HepG2 (cell line): ENCODE results near the gene SMIM36. TPM values are rescaled to one million over a fixed set of nuclear protein-coding genes. Genes with fewer than 3 reads are reported as not detected.

Source experiments
- ARID5B ChIP-seq: IDR thresholded peaks from 2 replicates; pipeline ENCODE4 v1.4.0; 2020; ENCODE audit warnings: mild to moderate bottlenecking, missing genetic modification reagents
- ATF3 ChIP-seq: sonication (generic); formaldehyde crosslinking; IDR thresholded peaks from 2 replicates; pipeline ENCODE4 v1.4.0; 2020; ENCODE audit warnings: missing genetic modification reagents
- E2F2 ChIP-seq: sonication (generic); formaldehyde crosslinking; IDR thresholded peaks from 2 replicates; pipeline ENCODE4 v1.4.0; 2020; ENCODE audit warnings: missing genetic modification reagents, borderline replicate concordance
- EHMT2 ChIP-seq: fragments of 200-600 bp; sonication (generic); IDR thresholded peaks from 2 replicates; pipeline ENCODE4 v1.7.0; 2017; ENCODE audit warnings: antibody characterized with exemption, low read depth, low read length, borderline replicate concordance
- GATA4 ChIP-seq: sonication (generic); IDR thresholded peaks from 2 replicates; pipeline ENCODE4 v1.6.1; 2016; ENCODE audit warnings: antibody characterized with exemption, low read depth, borderline replicate concordance
- GLI4 ChIP-seq: sonication (generic); formaldehyde crosslinking; IDR thresholded peaks from 2 replicates; pipeline ENCODE4 v1.5.1; 2020; ENCODE audit warnings: missing genetic modification reagents, mild to moderate bottlenecking, moderate library complexity, borderline replicate concordance
- NAIF1 ChIP-seq: sonication (generic); formaldehyde crosslinking; IDR thresholded peaks from 2 replicates; pipeline ENCODE4 v1.5.0; 2020; ENCODE audit warnings: mild to moderate bottlenecking, missing genetic modification reagents, borderline replicate concordance
- NR2C2 ChIP-seq: sonication (generic); formaldehyde crosslinking; IDR thresholded peaks from 2 replicates; pipeline ENCODE4 v1.4.0; 2020; ENCODE audit warnings: missing genetic modification reagents, mild to moderate bottlenecking, moderate library complexity, borderline replicate concordance
- RBM22 ChIP-seq: fragments of 200-400 bp; formaldehyde crosslinking; optimal IDR thresholded peaks from 2 replicates; pipeline ENCODE3; 2017; ENCODE audit warnings: mild to moderate bottlenecking, low read length, moderate library complexity
- SMYD3 ChIP-seq: sonication (generic); formaldehyde crosslinking; IDR thresholded peaks from 2 replicates; pipeline ENCODE4 v1.8.1; 2023; ENCODE audit warnings: mild to moderate bottlenecking, missing genetic modification reagents
- TARDBP ChIP-seq: sonication (generic); formaldehyde crosslinking; IDR thresholded peaks from 2 replicates; pipeline ENCODE4 v1.8.0; 2022; ENCODE audit warnings: mild to moderate bottlenecking, missing genetic modification reagents
- ZBTB20 ChIP-seq: sonication (generic); formaldehyde crosslinking; IDR thresholded peaks from 2 replicates; pipeline ENCODE4 v1.8.1; 2023; ENCODE audit warnings: missing genetic modification reagents, low read depth, mild to moderate bottlenecking, borderline replicate concordance
- polyA plus RNA-seq, 8 experiments: library from polyadenylated mRNA; depleted of rRNA in 3 of 8; stranded (reverse) in 7 of 8; unstranded in 1 of 8; fragments of >200 nt; fragmentation: Illumina TruSeq in 4 of 8; extraction: Trizol in 4 of 8; gene quantifications; 2 replicates each; pipeline versions ENCODE4 v1.2.1 to v1.2.3, GENCODE V29; 2011 to 2016; ENCODE audit warnings: low read depth in 4 of 8, missing spikeins in 1 of 8, mixed read lengths in 1 of 8; ENCODE audit not compliant: insufficient read depth in 1 of 8
- total RNA-seq, 5 experiments: library from RNA; depleted of rRNA; stranded (reverse); fragments of >200 nt; fragmentation: Illumina TruSeq; extraction: Trizol; gene quantifications; 2 replicates each; pipeline ENCODE4 v1.2.3, GENCODE V29; 2016; ENCODE audit warnings: low read depth in 1 of 5
- TF ChIP-seq, protein P1 (sequence below): sonication (generic); formaldehyde crosslinking; IDR thresholded peaks from 2 replicates; pipeline ENCODE4 v1.9.0; 2021; ENCODE audit warnings: mild to moderate bottlenecking, missing genetic modification reagents
- TF ChIP-seq, protein P2 (sequence below): sonication (generic); formaldehyde crosslinking; IDR thresholded peaks from 2 replicates; pipeline ENCODE4 v1.8.1; 2022; ENCODE audit warnings: mild to moderate bottlenecking, missing genetic modification reagents

The SMIM36 gene
- total and polyA plus RNA-seq, 2 of the 13 experiments (the other 11 are each of a cell fraction or from before 2014, with no cell fraction given): not detected

- TF ChIP-seq, protein P1, sequence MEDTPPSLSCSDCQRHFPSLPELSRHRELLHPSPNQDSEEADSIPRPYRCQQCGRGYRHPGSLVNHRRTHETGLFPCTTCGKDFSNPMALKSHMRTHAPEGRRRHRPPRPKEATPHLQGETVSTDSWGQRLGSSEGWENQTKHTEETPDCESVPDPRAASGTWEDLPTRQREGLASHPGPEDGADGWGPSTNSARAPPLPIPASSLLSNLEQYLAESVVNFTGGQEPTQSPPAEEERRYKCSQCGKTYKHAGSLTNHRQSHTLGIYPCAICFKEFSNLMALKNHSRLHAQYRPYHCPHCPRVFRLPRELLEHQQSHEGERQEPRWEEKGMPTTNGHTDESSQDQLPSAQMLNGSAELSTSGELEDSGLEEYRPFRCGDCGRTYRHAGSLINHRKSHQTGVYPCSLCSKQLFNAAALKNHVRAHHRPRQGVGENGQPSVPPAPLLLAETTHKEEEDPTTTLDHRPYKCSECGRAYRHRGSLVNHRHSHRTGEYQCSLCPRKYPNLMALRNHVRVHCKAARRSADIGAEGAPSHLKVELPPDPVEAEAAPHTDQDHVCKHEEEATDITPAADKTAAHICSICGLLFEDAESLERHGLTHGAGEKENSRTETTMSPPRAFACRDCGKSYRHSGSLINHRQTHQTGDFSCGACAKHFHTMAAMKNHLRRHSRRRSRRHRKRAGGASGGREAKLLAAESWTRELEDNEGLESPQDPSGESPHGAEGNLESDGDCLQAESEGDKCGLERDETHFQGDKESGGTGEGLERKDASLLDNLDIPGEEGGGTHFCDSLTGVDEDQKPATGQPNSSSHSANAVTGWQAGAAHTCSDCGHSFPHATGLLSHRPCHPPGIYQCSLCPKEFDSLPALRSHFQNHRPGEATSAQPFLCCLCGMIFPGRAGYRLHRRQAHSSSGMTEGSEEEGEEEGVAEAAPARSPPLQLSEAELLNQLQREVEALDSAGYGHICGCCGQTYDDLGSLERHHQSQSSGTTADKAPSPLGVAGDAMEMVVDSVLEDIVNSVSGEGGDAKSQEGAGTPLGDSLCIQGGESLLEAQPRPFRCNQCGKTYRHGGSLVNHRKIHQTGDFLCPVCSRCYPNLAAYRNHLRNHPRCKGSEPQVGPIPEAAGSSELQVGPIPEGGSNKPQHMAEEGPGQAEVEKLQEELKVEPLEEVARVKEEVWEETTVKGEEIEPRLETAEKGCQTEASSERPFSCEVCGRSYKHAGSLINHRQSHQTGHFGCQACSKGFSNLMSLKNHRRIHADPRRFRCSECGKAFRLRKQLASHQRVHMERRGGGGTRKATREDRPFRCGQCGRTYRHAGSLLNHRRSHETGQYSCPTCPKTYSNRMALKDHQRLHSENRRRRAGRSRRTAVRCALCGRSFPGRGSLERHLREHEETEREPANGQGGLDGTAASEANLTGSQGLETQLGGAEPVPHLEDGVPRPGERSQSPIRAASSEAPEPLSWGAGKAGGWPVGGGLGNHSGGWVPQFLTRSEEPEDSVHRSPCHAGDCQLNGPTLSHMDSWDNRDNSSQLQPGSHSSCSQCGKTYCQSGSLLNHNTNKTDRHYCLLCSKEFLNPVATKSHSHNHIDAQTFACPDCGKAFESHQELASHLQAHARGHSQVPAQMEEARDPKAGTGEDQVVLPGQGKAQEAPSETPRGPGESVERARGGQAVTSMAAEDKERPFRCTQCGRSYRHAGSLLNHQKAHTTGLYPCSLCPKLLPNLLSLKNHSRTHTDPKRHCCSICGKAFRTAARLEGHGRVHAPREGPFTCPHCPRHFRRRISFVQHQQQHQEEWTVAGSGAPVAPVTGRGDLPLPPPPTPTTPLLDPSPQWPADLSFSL: 0 out of 2 replicates have a peak, but pooled peaks have one; percentile 42
- TF ChIP-seq, protein P2, sequence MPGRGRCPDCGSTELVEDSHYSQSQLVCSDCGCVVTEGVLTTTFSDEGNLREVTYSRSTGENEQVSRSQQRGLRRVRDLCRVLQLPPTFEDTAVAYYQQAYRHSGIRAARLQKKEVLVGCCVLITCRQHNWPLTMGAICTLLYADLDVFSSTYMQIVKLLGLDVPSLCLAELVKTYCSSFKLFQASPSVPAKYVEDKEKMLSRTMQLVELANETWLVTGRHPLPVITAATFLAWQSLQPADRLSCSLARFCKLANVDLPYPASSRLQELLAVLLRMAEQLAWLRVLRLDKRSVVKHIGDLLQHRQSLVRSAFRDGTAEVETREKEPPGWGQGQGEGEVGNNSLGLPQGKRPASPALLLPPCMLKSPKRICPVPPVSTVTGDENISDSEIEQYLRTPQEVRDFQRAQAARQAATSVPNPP (CRISPR knock-in tag): 0 out of 2 replicates have a peak, but pooled peaks have one; percentile 11
- TF ChIP-seq NR2C2 (peak; percentile 31; the same call in 1 of the 2 replicates), ZBTB20 (CRISPR knock-in tag) (peak; percentile 13; the same call in 1 of the 2 replicates), SMYD3 (CRISPR knock-in tag) (peak; percentile 70; the same call in 1 of the 2 replicates), RBM22 (no peak), ARID5B (CRISPR knock-in tag) (peak; percentile 92), EHMT2 (peak; percentile 34; the same call in 1 of the 2 replicates), TARDBP (CRISPR knock-in tag) (no peak; the same call in none of the 2 replicates), GATA4 (peak; percentile 79; the same call in 1 of the 2 replicates), NAIF1 (CRISPR knock-in tag) (no peak; the same call in 1 of the 2 replicates), GLI4 (CRISPR knock-in tag) (no peak), ATF3 (CRISPR knock-in tag) (0 out of 2 replicates have a peak, but pooled peaks have one; percentile 25), E2F2 (CRISPR knock-in tag) (no peak)
Observed at GRCh38 chr17:55433629-55434422, 77.4 kb downstream of the SMIM36 start (continued).
